GM21529 (cell line): ENCODE results near the gene ADGRD1.

Experiments used
- ATAC-seq: cut with Tn5 transposase; IDR thresholded peaks from one replicate; pipeline ENCODE4 v1.9.1; 2021; ENCODE audit not compliant: unreplicated experiment

The ADGRD1 gene

DNA sequence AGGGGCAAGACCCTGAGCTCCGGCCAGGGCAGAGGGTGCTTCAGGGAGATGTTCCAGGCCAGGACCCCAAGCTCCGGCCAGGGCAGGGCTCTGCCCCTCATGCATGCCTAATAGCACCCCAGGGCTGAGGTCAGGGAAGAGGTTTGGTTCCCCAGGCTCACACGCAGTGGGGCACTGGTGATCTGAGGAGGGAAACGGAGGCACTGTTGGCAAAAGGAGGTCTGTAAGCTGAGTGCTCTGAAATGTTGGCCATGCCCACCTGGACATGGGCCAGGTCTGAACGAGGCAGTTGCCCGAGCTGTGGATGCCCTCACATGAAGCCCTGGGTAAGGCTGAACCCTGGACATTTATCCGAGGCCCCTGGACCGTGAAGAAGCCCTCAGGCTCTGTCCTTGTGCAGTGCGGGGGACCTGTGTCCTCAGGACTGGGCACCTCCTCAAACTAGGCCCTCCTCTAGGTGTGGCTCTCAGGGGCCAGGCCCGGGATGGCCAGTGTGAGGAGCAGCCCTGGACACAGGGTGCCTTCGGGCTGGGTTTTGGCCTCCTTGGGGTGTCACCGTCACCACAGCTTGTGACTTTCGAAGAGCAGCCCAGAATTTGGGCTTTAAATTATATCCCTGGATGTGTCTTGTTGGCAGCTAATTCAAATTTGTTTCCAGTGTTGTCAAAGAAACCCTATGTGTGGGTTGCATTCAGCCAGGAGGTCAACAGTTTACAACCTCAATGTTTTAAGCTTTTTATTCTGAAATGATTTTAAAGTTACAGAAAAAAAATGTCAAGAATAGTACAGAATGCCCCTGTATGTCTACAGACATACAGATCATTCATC, 66.8 kb downstream of the ADGRD1 start:
- no peak for ATAC-seq

GRCh38 chr12:131021154-131021541, 67.4 kb downstream of the ADGRD1 start:
- no peak for ATAC-seq

GRCh38 chr12:131024026-131024425, 70.3 kb downstream of the ADGRD1 start:
- ATAC-seq: no peak

- no peak for ATAC-seq
Measured at GRCh38 chr12:131024721-131025120, 71.0 kb downstream of the ADGRD1 start.

DNA sequence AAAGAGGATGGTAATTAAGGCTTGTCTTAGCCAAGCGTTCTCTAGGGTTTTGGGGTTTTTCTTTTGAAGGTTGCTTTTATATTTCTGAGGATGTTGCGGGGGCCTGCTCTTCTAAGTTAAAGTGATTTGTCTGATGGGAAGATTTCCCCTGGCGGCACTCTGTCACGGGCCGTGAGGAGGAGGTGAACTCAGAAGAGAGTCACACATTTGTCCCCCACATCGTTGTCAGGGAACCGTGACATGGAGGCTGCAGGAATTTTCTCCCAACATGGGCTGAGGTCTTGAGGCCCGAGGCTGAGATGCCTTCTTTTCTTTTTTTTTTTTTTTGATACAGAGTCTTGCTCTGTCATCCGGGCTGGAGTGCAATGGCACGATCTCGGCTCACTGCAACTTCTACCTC, 71.5 kb downstream of the ADGRD1 start:
- no peak for ATAC-seq

GRCh38 chr12:131025939-131026702, 72.4 kb downstream of the ADGRD1 start:
- no peak for ATAC-seq

DNA sequence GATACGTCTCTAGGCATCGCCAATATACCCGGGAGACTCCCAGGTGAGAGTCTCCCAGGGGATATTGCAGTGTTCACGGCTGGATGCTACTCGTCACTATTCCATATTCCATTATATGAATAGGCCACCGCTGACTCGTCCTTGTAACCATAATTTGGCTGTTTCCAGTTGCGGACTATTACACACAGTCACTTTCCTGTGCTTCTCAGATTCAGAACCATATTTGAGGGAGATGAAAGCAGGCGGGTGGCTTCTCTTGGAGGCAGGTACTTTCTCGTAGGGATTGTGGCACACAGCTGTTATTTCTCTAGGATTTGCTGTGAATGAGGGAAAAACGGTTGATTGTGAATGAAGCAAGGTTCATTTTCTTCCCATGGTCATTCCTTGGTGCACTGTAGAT, 73.0 kb downstream of the ADGRD1 start:
- ATAC-seq: no peak

DNA sequence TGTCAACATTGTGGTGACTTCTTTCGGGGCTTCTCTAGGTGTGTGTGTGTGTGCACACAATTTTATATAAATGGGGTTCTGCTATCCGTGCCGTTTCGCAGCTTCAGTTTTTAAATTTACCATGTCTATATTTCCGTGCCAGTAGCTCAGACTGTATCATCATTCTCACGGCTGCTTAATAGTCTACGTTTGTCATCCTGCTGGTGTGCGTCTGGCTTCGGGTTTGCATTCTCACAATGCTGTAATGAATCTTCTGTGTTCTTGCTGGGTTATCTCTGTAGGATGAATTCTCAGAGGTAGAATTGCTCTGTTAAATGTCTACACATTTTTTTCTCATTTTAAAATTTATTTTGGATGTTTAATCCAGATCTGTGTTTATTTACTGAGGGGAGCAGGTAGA, 73.6 kb downstream of the ADGRD1 start:
- ATAC-seq: no peak

- ATAC-seq: no peak
Measured at GRCh38 chr12:131027876-131028586, 74.3 kb downstream of the ADGRD1 start.

- ATAC-seq: no peak
Measured at GRCh38 chr12:131028587-131029338, 75.1 kb downstream of the ADGRD1 start.

- no peak for ATAC-seq
Measured at GRCh38 chr12:131030472-131031328, 77.0 kb downstream of the ADGRD1 start.

DNA sequence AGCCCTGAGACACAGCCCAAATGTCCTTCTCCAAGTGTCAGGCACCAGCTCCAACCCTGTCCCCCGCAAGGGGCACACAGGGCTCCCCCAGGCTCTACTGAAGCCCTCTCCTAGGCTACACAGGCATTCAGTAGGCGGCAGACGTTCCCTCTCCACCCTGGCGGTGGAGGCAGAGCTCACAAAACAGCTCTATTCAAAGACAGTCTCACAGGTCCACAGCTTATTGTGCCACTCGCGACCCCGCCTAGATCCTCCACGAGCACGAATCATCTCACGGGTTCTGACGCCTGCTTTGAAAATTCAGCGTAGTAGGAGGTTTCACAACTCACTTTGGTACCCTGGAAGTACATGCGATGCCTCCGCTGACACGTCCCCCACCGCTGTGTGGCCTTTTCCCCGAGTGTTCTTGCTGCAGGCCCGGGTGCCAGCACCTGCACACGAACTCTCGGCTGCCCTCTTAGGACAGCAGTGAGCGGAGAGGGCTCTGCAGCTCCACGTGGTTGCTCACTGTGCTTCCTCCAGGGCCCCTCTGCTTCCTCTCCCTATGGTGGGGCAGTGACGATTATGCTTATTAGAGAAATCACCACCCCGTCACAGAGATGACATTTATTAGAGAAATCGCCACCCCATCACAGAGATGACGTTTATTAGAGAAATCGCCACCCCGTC, 78.5 kb downstream of the ADGRD1 start:
- no peak for ATAC-seq

- ATAC-seq: no peak
Measured at GRCh38 chr12:131033486-131033885, 79.8 kb downstream of the ADGRD1 start.

DNA sequence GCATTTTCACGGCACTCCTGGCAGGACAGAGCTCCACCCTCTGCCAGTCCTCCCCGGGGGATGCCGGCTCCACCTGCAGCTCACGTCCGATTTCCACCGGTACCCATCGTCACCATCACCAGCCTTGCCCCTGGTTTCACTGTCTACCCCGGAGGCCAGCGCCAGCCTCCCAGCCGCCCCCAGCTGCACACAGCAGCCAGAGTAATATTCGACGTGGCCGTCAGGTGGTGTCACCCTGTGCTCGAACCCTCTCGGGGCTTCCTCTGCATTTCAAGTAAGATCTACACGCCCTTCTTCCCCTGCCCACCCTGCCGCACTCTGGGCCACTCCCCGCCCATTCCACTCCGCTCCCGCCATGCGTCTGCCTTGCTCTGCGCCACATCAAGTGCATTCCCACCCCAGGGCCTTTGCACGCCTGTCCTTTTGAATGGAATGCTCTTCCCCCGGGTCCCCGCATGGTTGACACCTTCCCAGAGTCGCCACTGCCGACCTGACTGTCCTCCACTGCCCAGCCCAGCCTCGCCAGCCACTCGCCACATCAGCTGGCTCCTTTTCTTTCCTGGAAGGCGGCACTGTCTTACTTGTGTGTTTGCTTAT, 80.3 kb downstream of the ADGRD1 start:
- ATAC-seq: no peak

DNA sequence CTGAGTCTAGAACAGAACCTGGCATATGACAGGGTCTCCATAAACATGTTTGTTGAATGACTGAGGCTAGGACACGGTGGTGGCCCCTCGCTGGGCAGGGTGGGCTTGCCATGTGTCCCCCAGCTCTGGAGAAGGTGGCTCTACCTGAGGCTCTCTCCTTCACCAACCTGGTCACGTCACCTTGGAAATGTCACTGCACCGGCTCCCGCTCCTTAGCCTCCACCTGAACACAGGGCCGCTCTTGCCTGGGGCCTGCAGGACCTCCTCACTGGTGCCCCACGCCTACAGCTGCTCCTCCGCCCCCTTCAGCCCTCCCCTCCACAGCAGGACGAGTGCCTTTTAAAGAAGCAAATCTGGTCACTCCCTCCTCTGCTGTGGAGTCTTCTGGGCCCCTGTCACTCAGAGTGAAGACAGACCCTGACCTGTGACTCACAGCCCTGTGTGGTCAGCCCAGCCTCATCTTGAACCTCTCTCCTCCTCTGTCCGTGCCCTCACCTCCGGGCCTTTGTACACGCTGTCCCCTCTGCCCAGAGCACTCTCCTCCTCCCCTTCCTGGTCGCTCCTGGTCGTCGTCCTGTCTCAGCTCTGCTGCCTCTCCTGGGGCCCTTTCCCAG, 81.0 kb downstream of the ADGRD1 start:
- ATAC-seq: no peak

- no peak for ATAC-seq
Measured at GRCh38 chr12:131035245-131035681, 81.6 kb downstream of the ADGRD1 start.

GRCh38 chr12:131038159-131038558, 84.5 kb downstream of the ADGRD1 start:
- no peak for ATAC-seq
